HepG2 (cell line): ENCODE results near the gene IFNLR1. TPM values are rescaled to one million over a fixed set of nuclear protein-coding genes. Genes with fewer than 3 reads are reported as not detected.
A peak's percentile ranks its signal among the peaks of the same experiment; 100 is the strongest.

Experiments
- ATAC-seq: fragments of 200-7000 bp; cut with Tn5 transposase; 3 replicates; pipeline ENCODE4 v1.9.1; 2020; ENCODE audit warnings: mild to moderate bottlenecking, moderate library complexity
- BruUV-seq: library from RNA; stranded (reverse); fragments of 400-500 nt; replicated peaks from 2 replicates; lab custom pipeline; 2021; lab: Mats Ljungman, UMichigan
- CTCF ChIA-PET: fragments of 300-600 bp; formaldehyde crosslinking; extraction: SDS; loops from one replicate; lab custom pipeline; 2021; ENCODE audit warnings: low total read pairs, inconsistent platforms, low intra/inter-chr PET ratio; lab: Yijun Ruan, JAX
- POLR2A ChIA-PET: fragments of 350-600 bp; sonication (Branson Sonifier 250); formaldehyde crosslinking; loops from one replicate; lab custom pipeline; 2020; ENCODE audit warnings: antibody characterized with exemption, inconsistent platforms; lab: Yijun Ruan, JAX
- DNase-seq: peaks from one replicate; pipeline ENCODE4 v3.0.0-alpha.2; 2015; ENCODE audit warnings: low spot score
- FAIRE-seq: peaks from 3 replicates; lab custom pipeline; 2011; peaks lifted over from hg19 to GRCh38; lab: Jason Lieb, UNC
- H2AFZ ChIP-seq: one replicate; pipeline ENCODE4 v1.6.1; 2011; ENCODE audit warnings: low read length, inconsistent platforms
- H3K27ac ChIP-seq: fragments of 300-600 bp; 3 replicates; pipeline ENCODE4 v1.8.0; 2011; ENCODE audit warnings: mixed run types, mild to moderate bottlenecking, mixed read lengths, low read length, inconsistent platforms; ENCODE audit not compliant: insufficient read depth; ENCODE audit errors: extremely low read length
- H3K27me3 ChIP-seq, 2 experiments: fragments of 200-600 bp in 1 of 2; 2 replicates in 1 of 2; 3 replicates in 1 of 2; pipeline versions ENCODE4 v1.6.0 to v1.8.0; 2011; ENCODE audit warnings: low read length in 2 of 2, mild to moderate bottlenecking in 2 of 2, moderate library complexity in 2 of 2, inconsistent platforms in 1 of 2; ENCODE audit not compliant: insufficient read depth in 2 of 2, control insufficient read depth in 1 of 2
- H3K36me3 ChIP-seq, 2 experiments: fragments of 200-600 bp in 1 of 2; replicated peaks in 1 of 2; 2 replicates in 1 of 2; 3 replicates in 1 of 2; pipeline versions ENCODE4 v1.5.1 to v1.8.0; 2011; ENCODE audit warnings: low read length in 2 of 2, inconsistent platforms in 1 of 2; ENCODE audit not compliant: insufficient read depth in 2 of 2, control insufficient read depth in 1 of 2
- H3K4me1 ChIP-seq: 2 replicates; pipeline ENCODE4 v1.5.1; 2012; ENCODE audit warnings: low read length, inconsistent platforms; ENCODE audit not compliant: insufficient read depth
- H3K4me2 ChIP-seq: 2 replicates; pipeline ENCODE4 v1.6.0; 2011; ENCODE audit warnings: low read depth, low read length, inconsistent platforms
- H3K4me3 ChIP-seq, 3 experiments: fragments of 200-600 bp in 1 of 3; sonication (generic), shearing (Covaris generic) in 1 of 3; replicated peaks in 1 of 3; 2 replicates each; pipeline ENCODE4 v1.5.1; 2011 to 2016; ENCODE audit warnings: low read length in 3 of 3, inconsistent platforms in 2 of 3, low read depth in 2 of 3, mild to moderate bottlenecking in 2 of 3, control low read depth in 1 of 3, mixed read lengths in 1 of 3; ENCODE audit not compliant: insufficient read depth in 1 of 3
- H3K79me2 ChIP-seq: one replicate; pipeline ENCODE4 v1.6.1; 2011; ENCODE audit warnings: low read length, inconsistent platforms; ENCODE audit not compliant: insufficient read depth
- H3K9ac ChIP-seq: 2 replicates; pipeline ENCODE4 v1.6.0; 2011; ENCODE audit warnings: mild to moderate bottlenecking, low read depth, low read length, inconsistent platforms; ENCODE audit not compliant: insufficient read depth
- H3K9me3 ChIP-seq: 2 replicates; pipeline ENCODE4 v1.5.1; 2012; ENCODE audit warnings: mild to moderate bottlenecking, low read length
- H4K20me1 ChIP-seq: 2 replicates; pipeline ENCODE4 v1.6.0; 2011; ENCODE audit warnings: inconsistent platforms, mild to moderate bottlenecking, low read length, moderate library complexity; ENCODE audit not compliant: insufficient read depth
- BCLAF1 ChIP-seq: fragments of 450-650 bp; IDR thresholded peaks from 2 replicates; pipeline ENCODE4 v1.6.1; 2017; ENCODE audit warnings: mild to moderate bottlenecking
- MATR3 ChIP-seq: sonication (generic); formaldehyde crosslinking; IDR thresholded peaks from 2 replicates; pipeline ENCODE4 v1.4.0; 2020; ENCODE audit warnings: missing genetic modification reagents
- MYNN ChIP-seq: sonication (generic); formaldehyde crosslinking; IDR thresholded peaks from 2 replicates; pipeline ENCODE4 v1.4.0; 2020; ENCODE audit warnings: mild to moderate bottlenecking, low read depth, missing genetic modification reagents
- POLR2A ChIP-seq, 2 experiments: IDR thresholded peaks; 2 replicates each; pipeline ENCODE4 v1.6.1; 2011; ENCODE audit warnings: low read depth in 2 of 2, low read length in 2 of 2, mild to moderate bottlenecking in 1 of 2, moderate library complexity in 1 of 2; ENCODE audit not compliant: insufficient read depth in 1 of 2
- TSC22D2 ChIP-seq: sonication (generic); formaldehyde crosslinking; IDR thresholded peaks from 2 replicates; pipeline ENCODE4 v1.5.1; 2020; ENCODE audit warnings: missing genetic modification reagents, mild to moderate bottlenecking, borderline replicate concordance
- ZNF124 ChIP-seq: sonication (generic); formaldehyde crosslinking; IDR thresholded peaks from 2 replicates; pipeline ENCODE4 v1.4.0; 2020; ENCODE audit warnings: missing genetic modification reagents
- ZNF605 ChIP-seq: sonication (generic); formaldehyde crosslinking; IDR thresholded peaks from 2 replicates; pipeline ENCODE4 v1.8.0; 2022; ENCODE audit warnings: mild to moderate bottlenecking, missing genetic modification reagents
- WGBS: methylation state at CpG from one replicate; pipeline ENCODE4 v1.1.6; 2017; ENCODE audit warnings: low lambda C conversion rate; 5-methylcytosine and 5-hydroxymethylcytosine counted together
- in situ Hi-C: cut with HindIII; loops from 2 replicates; pipeline ENCODE4 v1.10.0; 2017; ENCODE audit warnings: low pct_unique_long_range_greater_than_20kb; ENCODE audit not compliant: extremely low pct_ligation_motif_present
- intact Hi-C: fragments of 100-400 bp; cut with micrococcal nuclease; formaldehyde crosslinking; loops from one replicate; pipeline ENCODE4 v1.10.0; 2022; ENCODE audit not compliant: unreplicated experiment
- polyA plus RNA-seq, 8 experiments: library from polyadenylated mRNA; depleted of rRNA in 3 of 8; stranded (reverse) in 7 of 8; unstranded in 1 of 8; fragments of >200 nt; fragmentation: Illumina TruSeq in 4 of 8; extraction: Trizol in 4 of 8; gene quantifications; 2 replicates each; pipeline versions ENCODE4 v1.2.1 to v1.2.3, GENCODE V29; 2011 to 2016; ENCODE audit warnings: low read depth in 4 of 8, missing spikeins in 1 of 8, mixed read lengths in 1 of 8; ENCODE audit not compliant: insufficient read depth in 1 of 8
- total RNA-seq, 5 experiments: library from RNA; depleted of rRNA; stranded (reverse); fragments of >200 nt; fragmentation: Illumina TruSeq; extraction: Trizol; gene quantifications; 2 replicates each; pipeline ENCODE4 v1.2.3, GENCODE V29; 2016; ENCODE audit warnings: low read depth in 1 of 5

Gene IFNLR1
- total and polyA plus RNA-seq, 2 of the 13 experiments (the other 11 are each of a cell fraction or from before 2014, with no cell fraction given): 3.8 to 8.5 TPM

GRCh38 chr1:24235921-24236788 is 49.1 kb upstream of the IFNLR1 start:
- H3K4me2 ChIP-seq: no peak overlapping the region
- WGBS: 10% methylated on average over 15 of the region's 17 CpGs
- no peak overlapping the region for H3K9ac ChIP-seq
- no peaks in the 10 kb centered on the region for H3K36me3 ChIP-seq
- H4K20me1 ChIP-seq: no peaks in the 10 kb centered on the region
- no peak for TF ChIP-seq MYNN
- TF ChIP-seq ZNF605 (CRISPR knock-in tag): no peak
- no peak for TF ChIP-seq MATR3 (CRISPR knock-in tag)
- TF ChIP-seq BCLAF1: no peak
- TF ChIP-seq TSC22D2: no peak
- TF ChIP-seq POLR2A (IDR thresholded peaks at IDR 0.05; ENCODE audit: insufficient read depth in 1 of 2, low read depth in 2 of 2, low read length in 2 of 2): no peak
- no peak for TF ChIP-seq ZNF124 (CRISPR knock-in tag)
- TF ChIP-seq, all 625 proteins: peak for 0
- no TSS peak for BruUV-seq
- Histone ChIP-seq H3K27me3 (peaks cover 0 to 20% of the 10 kb centered on the region in 2 experiments; a peak in 2 of 5 replicates), H3K27ac (no peak overlapping the region), H3K79me2 (no peaks in the 10 kb centered on the region), H3K4me3 (no peak overlapping the region), H3K9me3 (no peaks in the 10 kb centered on the region), H2AFZ (no peak overlapping the region), H3K4me1 (no peaks in the 10 kb centered on the region)
- FAIRE-seq: no peak
- ATAC-seq: peak; percentile 35; the same call in 2 of the 3 replicates
- CTCF ChIA-PET: no interaction called here
- in situ Hi-C loops (no loop called here), intact Hi-C loops (no loop called here)
- DNase-seq: no peak
- POLR2A ChIA-PET: no interaction called here
